GM23248 (cell line): Measurements from ENCODE around the gene DGKG. TPM values are rescaled to one million over a fixed set of nuclear protein-coding genes. Genes with fewer than 3 reads are reported as not detected.

Experiments used
- DNase-seq: peaks from one replicate; pipeline ENCODE4 v3.0.0-alpha.2; 2015
- H2AFZ ChIP-seq: fragments of 200-600 bp; sonication (generic); 2 replicates; pipeline ENCODE4 v1.6.1; 2016; ENCODE audit warnings: antibody characterized with exemption
- H3F3A ChIP-seq: fragments of 200-600 bp; sonication (generic); 2 replicates; pipeline ENCODE4 v1.6.1; 2016; ENCODE audit warnings: mild to moderate bottlenecking, antibody characterized with exemption, mixed run types; ENCODE audit not compliant: insufficient read depth
- H3K27ac ChIP-seq: fragments of 200-600 bp; sonication (generic); 2 replicates; pipeline ENCODE4 v1.5.1; 2016; ENCODE audit warnings: mild to moderate bottlenecking
- H3K27me3 ChIP-seq: fragments of 200-600 bp; sonication (generic); replicated peaks from 2 replicates; pipeline ENCODE4 v1.6.1; 2016; ENCODE audit warnings: mild to moderate bottlenecking; ENCODE audit not compliant: insufficient read depth
- H3K36me3 ChIP-seq: fragments of 200-600 bp; sonication (generic); 2 replicates; pipeline ENCODE4 v1.6.1; 2016; ENCODE audit warnings: low read depth, mild to moderate bottlenecking
- H3K4me1 ChIP-seq: fragments of 200-600 bp; sonication (generic); 2 replicates; pipeline ENCODE4 v1.6.1; 2016; ENCODE audit warnings: mild to moderate bottlenecking; ENCODE audit not compliant: insufficient read depth
- H3K4me2 ChIP-seq: fragments of 200-600 bp; sonication (generic); one replicate; pipeline ENCODE4 v1.6.1; 2016; ENCODE audit warnings: mild to moderate bottlenecking; ENCODE audit not compliant: unreplicated experiment
- H3K4me3 ChIP-seq: fragments of 200-600 bp; sonication (generic); 2 replicates; pipeline ENCODE4 v1.5.1; 2016; ENCODE audit warnings: mild to moderate bottlenecking
- H3K79me2 ChIP-seq: fragments of 200-600 bp; sonication (generic); 2 replicates; pipeline ENCODE4 v1.6.1; 2016; ENCODE audit warnings: mild to moderate bottlenecking; ENCODE audit not compliant: insufficient read depth
- H3K9ac ChIP-seq: fragments of 200-600 bp; sonication (generic); 2 replicates; pipeline ENCODE4 v1.6.1; 2016; ENCODE audit warnings: mild to moderate bottlenecking
- H3K9me2 ChIP-seq: fragments of 200-600 bp; sonication (generic); 2 replicates; pipeline ENCODE4 v1.6.1; 2016; ENCODE audit warnings: mixed run types, mild to moderate bottlenecking, moderate library complexity; ENCODE audit not compliant: insufficient read depth
- H3K9me3 ChIP-seq: fragments of 200-600 bp; sonication (generic); one replicate; pipeline ENCODE4 v1.6.1; 2017; ENCODE audit warnings: low read depth
- H4K20me1 ChIP-seq: fragments of 200-600 bp; sonication (generic); 2 replicates; pipeline ENCODE4 v1.6.0; 2016; ENCODE audit not compliant: insufficient read depth
- EZH2 ChIP-seq: fragments of 200-600 bp; sonication (generic); IDR thresholded peaks from 2 replicates; pipeline ENCODE4 v1.6.1; 2018; ENCODE audit warnings: antibody characterized with exemption, mild to moderate bottlenecking; ENCODE audit not compliant: insufficient read depth, poor library complexity, severe bottlenecking
- EZH2phosphoT487 ChIP-seq: fragments of 200-600 bp; sonication (generic); IDR thresholded peaks from 2 replicates; pipeline ENCODE4 v1.6.1; 2018; ENCODE audit warnings: antibody characterized with exemption, moderate library complexity, mild to moderate bottlenecking, low read depth; ENCODE audit not compliant: insufficient read depth
- WGBS, 2 experiments: methylation state at CpG; one replicate each; pipeline ENCODE4 v1.1.6; 2015 to 2017; ENCODE audit warnings: low lambda C conversion rate in 2 of 2, low coverage in 1 of 2; ENCODE audit errors: missing lambda C conversion rate in 2 of 2; 5-methylcytosine and 5-hydroxymethylcytosine counted together
- in situ Hi-C: fragments of 300-500 bp; cut with MboI; formaldehyde crosslinking; loops from 2 replicates; pipeline ENCODE4 v1.15.0; 2020
- polyA plus RNA-seq: library from polyadenylated mRNA; unstranded; fragments of >200 nt; fragmentation: Nextera tagmentation; extraction: Ambion mirVana; gene quantifications from 2 replicates; pipeline ENCODE4 v1.2.1, GENCODE V29; 2016
- total RNA-seq: library from RNA; depleted of rRNA; stranded (reverse); fragments of >200 nt; shearing (Covaris generic); gene quantifications from 2 replicates; pipeline ENCODE4 v1.2.3, GENCODE V29; 2014

DGKG gene
- total and polyA plus RNA-seq, 2 experiments from 2014 or later, result not detected

GRCh38 chr3:186194451-186194811, 167.6 kb downstream of the DGKG start:
- H3K79me2 ChIP-seq, result no peaks in the 10 kb centered on the region
- H3K4me3 ChIP-seq, result no peak overlapping the region
- H3K27ac ChIP-seq, result no peak overlapping the region
- no peaks in the 10 kb centered on the region for H3F3A ChIP-seq
- TF ChIP-seq EZH2 (peak; percentile 64), EZH2phosphoT487 (no peak)
- H3K9me2 ChIP-seq, result no peaks in the 10 kb centered on the region
- no peak overlapping the region for H3K9ac ChIP-seq
- 23 to 25% methylated on average over 9 to 10 of the region's 10 CpGs for WGBS, 2 experiments
- no peaks in the 10 kb centered on the region for H3K9me3 ChIP-seq
- no peak overlapping the region for H2AFZ ChIP-seq
- no peak overlapping the region for H3K4me2 ChIP-seq
- H3K4me1 ChIP-seq, result no peaks in the 10 kb centered on the region
- no peaks in the 10 kb centered on the region for H4K20me1 ChIP-seq
- no peak for DNase-seq
- H3K36me3 ChIP-seq, result no peaks in the 10 kb centered on the region
- H3K27me3 ChIP-seq, result peaks cover 66% of the 10 kb centered on the region
- in situ Hi-C loops, result no loop called here

- Histone ChIP-seq H3K4me1 (no peaks in the 10 kb centered on the region), H3F3A (no peaks in the 10 kb centered on the region), H3K4me2 (no peak overlapping the region), H3K36me3 (no peaks in the 10 kb centered on the region), H3K79me2 (no peaks in the 10 kb centered on the region), H3K4me3 (no peak overlapping the region), H3K9me3 (no peaks in the 10 kb centered on the region), H3K9me2 (no peaks in the 10 kb centered on the region), H3K27ac (no peak overlapping the region), H3K27me3 (peaks cover 70% of the 10 kb centered on the region), H2AFZ (no peak overlapping the region), H3K9ac (no peak overlapping the region), H4K20me1 (no peaks in the 10 kb centered on the region)
- in situ Hi-C loops, result no loop called here
- 5 to 8% methylated on average over 68 to 75 of the region's 75 CpGs for WGBS, 2 experiments
- TF ChIP-seq EZH2, result peak; percentile 82
- TF ChIP-seq EZH2phosphoT487, result no peak
- peak; percentile 4 for DNase-seq
Measured at GRCh38 chr3:186193534-186194450, 168.2 kb downstream of the DGKG start.

DNA sequence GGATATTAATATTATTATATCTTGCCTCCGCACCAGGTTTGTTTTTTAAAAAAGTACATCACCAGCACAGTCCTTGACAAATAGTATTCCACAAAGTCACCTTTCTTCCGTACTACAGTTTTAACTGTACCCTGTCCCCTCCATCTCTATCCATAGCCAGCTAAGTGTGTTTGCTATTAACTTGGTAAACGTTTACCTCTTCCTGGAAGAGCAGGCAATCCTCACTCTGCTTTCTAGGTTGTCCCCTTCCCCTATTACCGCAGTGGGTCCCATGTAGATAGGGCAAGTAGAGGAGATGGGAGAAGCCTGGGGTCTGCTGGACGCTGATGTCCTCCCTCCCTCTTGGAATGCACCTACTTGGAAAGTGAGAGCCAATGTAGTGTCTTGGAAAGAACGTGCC, 169.2 kb downstream of the DGKG start:
- Histone ChIP-seq H3K27me3 (peaks cover 70% of the 10 kb centered on the region), H4K20me1 (no peaks in the 10 kb centered on the region), H3K4me1 (no peaks in the 10 kb centered on the region), H3K9me2 (no peaks in the 10 kb centered on the region), H3K36me3 (no peaks in the 10 kb centered on the region), H3K4me3 (no peak overlapping the region), H3K9me3 (no peaks in the 10 kb centered on the region), H3K9ac (no peak overlapping the region), H3F3A (no peaks in the 10 kb centered on the region), H3K4me2 (no peak overlapping the region), H2AFZ (no peak overlapping the region), H3K79me2 (no peaks in the 10 kb centered on the region), H3K27ac (no peak overlapping the region)
- WGBS, 2 experiments, result 51 to 58% methylated on average over 6 of the region's 6 CpGs
- DNase-seq, result no peak
- TF ChIP-seq EZH2, result no peak
- TF ChIP-seq EZH2phosphoT487, result no peak
- in situ Hi-C loops, result no loop called here

- Histone ChIP-seq H3K27ac (no peak overlapping the region), H2AFZ (no peak overlapping the region), H3K9me2 (no peaks in the 10 kb centered on the region), H3K4me2 (no peak overlapping the region), H3K36me3 (no peaks in the 10 kb centered on the region), H3K4me1 (no peaks in the 10 kb centered on the region), H3K27me3 (peaks cover 47% of the 10 kb centered on the region), H3F3A (no peaks in the 10 kb centered on the region), H3K9ac (no peak overlapping the region), H3K4me3 (no peak overlapping the region), H3K79me2 (no peaks in the 10 kb centered on the region), H3K9me3 (no peaks in the 10 kb centered on the region), H4K20me1 (no peaks in the 10 kb centered on the region)
- in situ Hi-C loops, result no loop called here
- no peak for DNase-seq
- no peak for TF ChIP-seq EZH2phosphoT487
- WGBS, 2 experiments, result 57 to 74% methylated on average over 2 of the region's 2 CpGs
Measured at GRCh38 chr3:186189492-186189891, 172.5 kb downstream of the DGKG start.
